Activated naive CD8-positive, alpha-beta T cell treated with anti-CD3 and anti-CD28 coated beads, Interleukin-2, amount 50 U/mL, for 24 hours (primary cell): Measurements from ENCODE around the gene MTHFD2L.

Source experiments
- ATAC-seq: fragments of 150-1000 bp; cut with Tn5 transposase; one replicate; pipeline ENCODE4 v1.10.0; 2021
- DNase-seq: peaks from one replicate; pipeline ENCODE4 v3.0.0; 2021
- H3K27ac Mint-ChIP-seq: one replicate; pipeline ENCODE4 v1.8.0; 2021; ENCODE audit warnings: mild to moderate bottlenecking, mixed read lengths
- H3K27me3 Mint-ChIP-seq: one replicate; pipeline ENCODE4 v1.8.0; 2021; ENCODE audit warnings: mixed read lengths
- H3K36me3 Mint-ChIP-seq: one replicate; pipeline ENCODE4 v1.8.0; 2021; ENCODE audit warnings: low read depth, mixed read lengths
- H3K4me1 Mint-ChIP-seq: one replicate; pipeline ENCODE4 v1.8.0; 2021; ENCODE audit warnings: mixed read lengths
- H3K4me3 Mint-ChIP-seq: one replicate; pipeline ENCODE4 v1.8.0; 2021; ENCODE audit warnings: mild to moderate bottlenecking, moderate library complexity, mixed read lengths
- H3K9me3 Mint-ChIP-seq: one replicate; pipeline ENCODE4 v1.8.0; 2021; ENCODE audit warnings: mixed read lengths

The MTHFD2L gene

DNA sequence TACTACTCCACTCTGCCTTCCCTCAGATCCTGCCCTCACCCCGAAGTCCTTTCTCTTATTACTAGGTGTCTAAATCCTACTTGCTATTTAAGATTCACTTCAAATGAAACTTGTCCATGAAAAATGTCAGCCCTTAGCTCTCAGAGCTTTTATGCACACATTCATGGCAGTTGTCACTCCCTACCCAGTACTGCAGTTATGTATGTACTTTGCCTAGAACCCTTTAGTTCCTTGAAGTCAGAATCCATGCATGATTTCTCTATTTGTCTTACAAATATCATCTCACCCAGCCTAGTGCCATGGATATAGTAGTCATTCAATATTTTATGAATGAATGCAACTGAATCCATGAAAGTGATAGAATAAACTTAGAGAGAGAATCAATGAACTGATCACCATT is 147.1 kb downstream of the MTHFD2L start:
- Mint-ChIP-seq H3K4me1 (peaks cover 5% of the 10 kb centered on the region), H3K27ac (no peak overlapping the region), H3K36me3 (no peaks in the 10 kb centered on the region), H3K27me3 (no peaks in the 10 kb centered on the region), H3K9me3 (no peaks in the 10 kb centered on the region), H3K4me3 (no peak overlapping the region)
- ATAC-seq (no peak), DNase-seq (no peak)

- DNase-seq (no peak), ATAC-seq (no peak)
- Mint-ChIP-seq H3K27me3 (no peaks in the 10 kb centered on the region), H3K4me1 (peaks cover 5% of the 10 kb centered on the region), H3K9me3 (no peaks in the 10 kb centered on the region), H3K4me3 (no peak overlapping the region), H3K27ac (no peak overlapping the region), H3K36me3 (no peaks in the 10 kb centered on the region)
These were observed 149.3 kb downstream of the MTHFD2L start for GRCh38 chr4:74307170-74307569.

DNA sequence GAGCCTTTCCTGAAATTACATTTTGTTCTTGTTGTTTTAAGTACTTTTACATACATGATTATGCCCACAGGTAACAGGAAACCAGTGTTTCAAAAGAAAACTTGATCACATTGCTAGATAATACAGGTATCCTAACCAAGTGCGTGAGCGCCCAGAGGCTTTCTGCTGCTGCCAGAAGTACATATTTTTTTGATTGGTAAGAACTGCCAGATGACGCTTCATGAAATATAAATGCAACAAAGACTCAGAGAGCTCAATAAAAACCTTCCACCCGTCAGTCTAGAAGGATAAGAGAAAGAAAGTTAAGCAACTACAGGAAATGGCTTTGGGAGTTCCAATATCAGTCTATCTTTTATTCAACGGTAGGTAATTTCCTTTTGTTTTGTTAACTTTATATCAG is 150.3 kb downstream of the MTHFD2L start, which contains the start of gene EPGN:
Gene EPGN (plus strand): TSS at position 256 of the 400 bp plus-strand sequence. CDS start 64 bp downstream, at position 320.
- H3K4me1 Mint-ChIP-seq, result peaks cover 5% of the 10 kb centered on the region
- no peak within 1 kb of the TSS for H3K4me3 Mint-ChIP-seq

GRCh38 chr4:74309223-74309622 is 151.3 kb downstream of the MTHFD2L start:
- H3K4me3 Mint-ChIP-seq, result no peak overlapping the region
- ATAC-seq (no peak), DNase-seq (no peak)
- no peaks in the 10 kb centered on the region for H3K9me3 Mint-ChIP-seq
- H3K4me1 Mint-ChIP-seq, result peaks cover 5% of the 10 kb centered on the region
- no peak overlapping the region for H3K27ac Mint-ChIP-seq
- no peaks in the 10 kb centered on the region for H3K27me3 Mint-ChIP-seq
- H3K36me3 Mint-ChIP-seq, result no peaks in the 10 kb centered on the region

More for the DNA sequence above, 150.3 kb downstream of the MTHFD2L start, which contains the start of gene EPGN:
- H3K9me3 Mint-ChIP-seq, result no peaks in the 10 kb centered on the region
- no peak within 1 kb of the TSS for H3K27ac Mint-ChIP-seq
- no peaks in the 10 kb centered on the region for H3K27me3 Mint-ChIP-seq
- ATAC-seq, result no peak
- no peak for DNase-seq
- no peaks in the 10 kb centered on the region for H3K36me3 Mint-ChIP-seq

GRCh38 chr4:74311696-74312313 is 153.9 kb downstream of the MTHFD2L start:
- Mint-ChIP-seq H3K9me3 (no peaks in the 10 kb centered on the region), H3K4me1 (peaks cover 5% of the 10 kb centered on the region), H3K4me3 (no peak overlapping the region), H3K36me3 (no peaks in the 10 kb centered on the region), H3K27ac (no peak overlapping the region), H3K27me3 (no peaks in the 10 kb centered on the region)
- DNase-seq, result no peak
- ATAC-seq, result no peak

GRCh38 chr4:74314329-74314728 is 156.4 kb downstream of the MTHFD2L start:
- DNase-seq, result no peak
- Mint-ChIP-seq H3K36me3 (no peaks in the 10 kb centered on the region), H3K4me3 (no peak overlapping the region), H3K27me3 (no peaks in the 10 kb centered on the region), H3K9me3 (no peaks in the 10 kb centered on the region), H3K4me1 (no peaks in the 10 kb centered on the region), H3K27ac (no peak overlapping the region)
- ATAC-seq, result no peak

- no peaks in the 10 kb centered on the region for H3K9me3 Mint-ChIP-seq
- H3K27ac Mint-ChIP-seq, result no peak overlapping the region
These were observed 157.0 kb downstream of the MTHFD2L start for GRCh38 chr4:74314944-74315343.

GRCh38 chr4:74315376-74315775 is 157.5 kb downstream of the MTHFD2L start:
- Mint-ChIP-seq H3K36me3 (no peaks in the 10 kb centered on the region), H3K4me3 (no peak overlapping the region), H3K27me3 (no peaks in the 10 kb centered on the region), H3K4me1 (no peaks in the 10 kb centered on the region), H3K9me3 (no peaks in the 10 kb centered on the region), H3K27ac (no peak overlapping the region)
- no peak for ATAC-seq
- DNase-seq, result no peak

More at GRCh38 chr4:74314944-74315343, 157.0 kb downstream of the MTHFD2L start:
- no peak overlapping the region for H3K4me3 Mint-ChIP-seq
- no peaks in the 10 kb centered on the region for H3K36me3 Mint-ChIP-seq
- ATAC-seq (no peak), DNase-seq (no peak)
- H3K27me3 Mint-ChIP-seq, result no peaks in the 10 kb centered on the region
- H3K4me1 Mint-ChIP-seq, result no peaks in the 10 kb centered on the region

GRCh38 chr4:74316397-74316796 is 158.5 kb downstream of the MTHFD2L start:
- Mint-ChIP-seq H3K9me3 (no peaks in the 10 kb centered on the region), H3K36me3 (no peaks in the 10 kb centered on the region), H3K4me1 (no peaks in the 10 kb centered on the region), H3K27ac (no peak overlapping the region), H3K4me3 (no peak overlapping the region), H3K27me3 (no peaks in the 10 kb centered on the region)
- DNase-seq, result no peak
- no peak for ATAC-seq

- H3K4me3 Mint-ChIP-seq, result no peak overlapping the region
- H3K27me3 Mint-ChIP-seq, result peaks cover 5% of the 10 kb centered on the region
- no peak for ATAC-seq
These were observed 159.8 kb downstream of the MTHFD2L start for GRCh38 chr4:74317616-74318246.

GRCh38 chr4:74318276-74318675 is 160.4 kb downstream of the MTHFD2L start:
- H3K4me1 Mint-ChIP-seq, result no peaks in the 10 kb centered on the region
- H3K27ac Mint-ChIP-seq, result no peak overlapping the region
- H3K9me3 Mint-ChIP-seq, result no peaks in the 10 kb centered on the region
- peaks cover 5% of the 10 kb centered on the region for H3K27me3 Mint-ChIP-seq
- ATAC-seq, result no peak
- no peaks in the 10 kb centered on the region for H3K36me3 Mint-ChIP-seq
- H3K4me3 Mint-ChIP-seq, result no peak overlapping the region
- no peak for DNase-seq

More at GRCh38 chr4:74317616-74318246, 159.8 kb downstream of the MTHFD2L start:
- Mint-ChIP-seq H3K9me3 (no peaks in the 10 kb centered on the region), H3K36me3 (no peaks in the 10 kb centered on the region), H3K4me1 (no peaks in the 10 kb centered on the region), H3K27ac (no peak overlapping the region)
- DNase-seq, result no peak

DNA sequence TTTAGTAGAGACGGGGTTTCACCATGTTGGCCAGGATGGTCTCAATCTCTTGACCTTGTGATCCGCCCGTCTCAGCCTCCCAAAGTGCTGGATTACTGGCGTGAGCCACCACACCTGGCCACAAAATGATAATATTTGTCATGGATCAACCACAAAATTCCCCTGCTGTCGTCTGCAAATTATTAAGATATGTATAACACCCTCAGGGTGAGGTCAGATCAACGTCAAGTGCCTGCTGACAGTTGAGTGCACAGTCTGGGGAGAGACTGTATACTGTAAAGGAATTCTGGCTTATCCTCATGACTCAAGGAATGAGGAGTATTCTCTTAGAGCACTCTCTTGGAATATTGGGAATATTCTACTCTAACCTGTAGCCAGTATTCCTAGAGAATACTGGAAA is 161.6 kb downstream of the MTHFD2L start:
- Mint-ChIP-seq H3K36me3 (no peaks in the 10 kb centered on the region), H3K4me3 (no peak overlapping the region), H3K27ac (no peak overlapping the region), H3K9me3 (no peaks in the 10 kb centered on the region), H3K4me1 (no peaks in the 10 kb centered on the region), H3K27me3 (peaks cover 11% of the 10 kb centered on the region)
- no peak for ATAC-seq
- DNase-seq, result no peak

- DNase-seq (peak; percentile 4), ATAC-seq (peak; percentile 87)
- Mint-ChIP-seq H3K36me3 (no peaks in the 10 kb centered on the region), H3K27ac (no peak overlapping the region), H3K4me1 (no peaks in the 10 kb centered on the region), H3K9me3 (no peaks in the 10 kb centered on the region), H3K27me3 (peaks cover 11% of the 10 kb centered on the region), H3K4me3 (no peak overlapping the region)
These were observed 162.7 kb downstream of the MTHFD2L start for GRCh38 chr4:74320559-74321118.

GRCh38 chr4:74322301-74322700 is 164.4 kb downstream of the MTHFD2L start:
- H3K36me3 Mint-ChIP-seq, result no peaks in the 10 kb centered on the region
- no peak overlapping the region for H3K27ac Mint-ChIP-seq
- H3K9me3 Mint-ChIP-seq, result no peaks in the 10 kb centered on the region
- H3K4me3 Mint-ChIP-seq, result no peak overlapping the region
- ATAC-seq, result no peak
- H3K4me1 Mint-ChIP-seq, result no peaks in the 10 kb centered on the region
- DNase-seq, result no peak
- peaks cover 11% of the 10 kb centered on the region for H3K27me3 Mint-ChIP-seq

DNA sequence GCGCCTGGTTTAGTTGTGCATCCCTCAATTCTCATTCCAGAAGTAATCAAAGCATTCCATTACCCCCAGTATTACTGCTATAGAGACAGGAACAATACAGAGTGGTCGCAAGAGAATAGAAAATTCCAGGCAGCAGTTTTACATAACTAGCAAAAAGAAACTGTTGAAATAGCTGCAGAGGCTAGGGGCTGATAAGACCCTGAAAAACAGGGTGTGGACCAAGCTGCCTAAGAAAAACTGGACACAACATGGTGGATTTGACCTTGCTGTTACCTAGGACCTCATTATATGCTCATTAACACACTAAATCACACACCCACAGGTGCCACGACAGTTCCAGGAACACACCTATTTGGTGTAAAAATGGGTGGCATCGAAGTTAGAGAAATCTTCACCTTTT is 165.7 kb downstream of the MTHFD2L start:
- H3K4me1 Mint-ChIP-seq, result no peaks in the 10 kb centered on the region
- H3K4me3 Mint-ChIP-seq, result no peak overlapping the region
- peaks cover 13% of the 10 kb centered on the region for H3K27me3 Mint-ChIP-seq
- no peak for ATAC-seq
- H3K9me3 Mint-ChIP-seq, result no peaks in the 10 kb centered on the region
- no peak overlapping the region for H3K27ac Mint-ChIP-seq
- H3K36me3 Mint-ChIP-seq, result no peaks in the 10 kb centered on the region
- no peak for DNase-seq
